GM12801 (cell line): ENCODE data around the gene PHF14.

Experiments
- TF ChIP-seq, protein P1 (sequence below): IDR thresholded peaks from one replicate; pipeline ENCODE4 v1.5.1; 2011; ENCODE audit warnings: control low read depth; ENCODE audit not compliant: insufficient read length; ENCODE audit errors: extremely low read depth

PHF14 gene

DNA sequence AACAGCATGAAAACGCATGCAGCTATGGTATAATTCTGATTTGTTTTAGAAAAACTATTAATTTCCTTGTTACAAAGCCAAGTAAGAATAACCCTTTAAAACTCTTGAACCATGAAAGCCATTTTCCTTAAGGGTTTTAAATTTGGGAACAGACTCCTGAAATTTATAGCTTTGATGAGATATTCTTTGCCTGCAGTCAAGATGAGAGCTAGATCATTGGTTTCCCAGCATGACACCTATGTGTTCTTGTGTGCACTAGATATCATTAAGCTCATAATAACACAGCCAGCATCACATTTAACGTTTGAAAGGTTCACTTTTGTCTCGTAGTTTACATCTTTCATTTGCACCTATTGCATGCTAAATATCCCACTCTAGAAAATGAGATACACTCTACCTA is 202.2 kb downstream of the PHF14 start:
- TF ChIP-seq, protein P1, sequence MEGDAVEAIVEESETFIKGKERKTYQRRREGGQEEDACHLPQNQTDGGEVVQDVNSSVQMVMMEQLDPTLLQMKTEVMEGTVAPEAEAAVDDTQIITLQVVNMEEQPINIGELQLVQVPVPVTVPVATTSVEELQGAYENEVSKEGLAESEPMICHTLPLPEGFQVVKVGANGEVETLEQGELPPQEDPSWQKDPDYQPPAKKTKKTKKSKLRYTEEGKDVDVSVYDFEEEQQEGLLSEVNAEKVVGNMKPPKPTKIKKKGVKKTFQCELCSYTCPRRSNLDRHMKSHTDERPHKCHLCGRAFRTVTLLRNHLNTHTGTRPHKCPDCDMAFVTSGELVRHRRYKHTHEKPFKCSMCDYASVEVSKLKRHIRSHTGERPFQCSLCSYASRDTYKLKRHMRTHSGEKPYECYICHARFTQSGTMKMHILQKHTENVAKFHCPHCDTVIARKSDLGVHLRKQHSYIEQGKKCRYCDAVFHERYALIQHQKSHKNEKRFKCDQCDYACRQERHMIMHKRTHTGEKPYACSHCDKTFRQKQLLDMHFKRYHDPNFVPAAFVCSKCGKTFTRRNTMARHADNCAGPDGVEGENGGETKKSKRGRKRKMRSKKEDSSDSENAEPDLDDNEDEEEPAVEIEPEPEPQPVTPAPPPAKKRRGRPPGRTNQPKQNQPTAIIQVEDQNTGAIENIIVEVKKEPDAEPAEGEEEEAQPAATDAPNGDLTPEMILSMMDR, result no peak

DNA sequence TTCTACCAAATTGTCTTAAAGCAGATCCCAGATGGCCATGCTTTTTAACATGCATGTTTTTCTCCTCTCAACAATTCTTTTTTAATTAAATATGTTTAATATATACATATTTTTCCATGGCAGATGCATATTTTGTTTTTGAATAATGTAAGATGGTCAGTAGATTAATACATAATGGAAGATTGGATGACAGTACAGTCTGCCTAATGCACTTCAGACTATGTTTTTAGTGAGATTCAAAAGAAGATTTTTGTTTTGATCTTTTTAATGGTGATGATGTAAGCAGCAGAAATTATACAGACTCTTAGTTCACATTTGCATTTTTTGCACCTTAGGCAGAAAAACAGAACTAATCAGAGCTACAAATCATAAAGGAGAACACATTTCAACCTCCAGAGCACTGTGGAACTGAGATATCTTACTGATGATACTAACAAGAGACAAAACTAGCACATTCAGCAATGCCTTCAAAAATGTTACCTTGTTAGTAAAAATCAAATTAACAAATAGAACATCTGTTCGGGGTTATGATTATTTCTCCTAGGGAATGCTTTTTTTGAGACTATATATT is 203.4 kb downstream of the PHF14 start:
- TF ChIP-seq, protein P1, result no peak

DNA sequence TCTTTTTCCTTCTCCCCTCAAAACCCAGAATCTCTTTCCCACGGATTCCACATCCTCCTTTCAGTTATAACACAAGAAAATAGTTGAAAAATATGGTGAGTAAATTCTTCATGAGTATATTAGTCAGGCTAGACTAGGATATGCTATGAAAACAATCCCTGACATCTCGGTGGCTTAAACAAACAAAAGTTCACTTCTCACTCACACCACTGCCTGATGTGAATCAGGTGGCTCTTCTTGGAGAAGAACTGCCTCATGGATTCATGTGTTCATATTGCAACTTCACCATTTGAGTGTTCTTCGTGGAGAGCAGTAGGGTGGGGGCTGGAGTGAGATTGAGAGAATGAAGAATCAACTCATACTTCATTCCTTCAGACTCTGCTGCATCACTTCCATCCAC is 204.1 kb downstream of the PHF14 start:
- TF ChIP-seq, protein P1, result no peak

DNA sequence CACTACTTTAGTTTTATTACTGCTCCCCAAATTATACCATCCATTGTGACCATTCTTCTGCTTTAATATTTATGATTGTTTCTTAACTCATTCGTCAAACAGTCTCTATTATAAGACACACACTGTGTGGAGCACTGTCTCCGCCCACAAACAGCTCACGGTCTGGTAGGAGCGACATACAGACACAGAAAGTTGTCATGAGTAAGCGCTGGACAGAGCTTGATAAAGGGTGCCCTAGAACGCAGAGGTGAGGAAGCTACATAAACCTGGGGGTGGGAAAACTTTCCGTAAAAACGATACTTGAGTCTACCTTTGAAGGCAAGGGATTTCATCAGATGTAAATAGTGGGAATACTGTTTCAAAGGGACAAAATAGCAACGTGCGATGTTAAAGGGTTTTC is 207.9 kb downstream of the PHF14 start:
- TF ChIP-seq, protein P1, result no peak

DNA sequence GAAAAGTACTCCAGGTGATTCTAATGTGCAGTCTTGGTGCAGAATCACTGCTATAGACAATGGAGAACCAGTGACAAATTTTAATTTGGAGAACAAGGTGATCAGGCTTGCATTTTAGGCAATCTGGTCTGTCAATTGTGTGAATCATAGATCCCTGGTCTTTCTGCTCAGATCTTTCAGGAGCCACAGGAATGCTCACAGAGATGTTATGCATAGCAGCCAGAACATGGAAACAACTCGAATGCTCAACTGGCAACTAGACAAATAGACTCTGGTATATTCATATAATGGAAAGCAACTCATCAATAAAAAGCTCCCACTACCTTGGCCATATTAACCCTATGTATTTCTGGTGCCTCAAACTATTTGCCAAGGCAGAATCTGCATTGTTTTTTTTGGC is 209.1 kb downstream of the PHF14 start:
- TF ChIP-seq, protein P1, result no peak

DNA sequence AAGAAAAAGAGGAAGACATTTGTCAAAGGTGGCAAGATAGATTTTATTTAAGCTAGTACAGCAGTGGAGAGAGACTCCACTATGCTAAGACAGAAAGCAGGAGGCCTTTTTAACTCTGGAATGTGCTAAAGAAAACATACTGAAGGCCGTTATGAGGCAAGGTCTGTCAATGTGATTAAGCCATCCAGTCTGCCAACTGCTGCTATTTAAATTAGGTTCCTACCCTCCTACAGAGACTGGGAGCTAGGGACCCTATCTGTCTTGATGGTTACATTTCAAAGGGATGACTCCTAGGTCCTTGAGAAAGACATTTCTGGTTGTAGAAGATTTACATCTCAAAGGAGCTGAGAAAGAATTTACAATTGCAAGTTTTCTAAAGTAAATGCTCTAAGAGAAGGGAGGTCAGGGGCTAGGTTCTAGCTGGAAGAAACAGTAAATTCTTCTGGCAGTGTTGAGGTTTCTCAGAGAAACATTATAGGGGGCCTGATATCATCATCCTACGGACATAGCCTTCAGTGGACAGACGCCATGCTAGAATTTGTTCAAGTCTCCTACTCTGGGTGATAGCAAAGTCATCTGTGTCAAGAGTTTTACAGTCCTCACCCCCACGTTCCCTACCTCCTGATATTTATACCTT is 211.6 kb downstream of the PHF14 start:
- TF ChIP-seq, protein P1, result no peak

DNA sequence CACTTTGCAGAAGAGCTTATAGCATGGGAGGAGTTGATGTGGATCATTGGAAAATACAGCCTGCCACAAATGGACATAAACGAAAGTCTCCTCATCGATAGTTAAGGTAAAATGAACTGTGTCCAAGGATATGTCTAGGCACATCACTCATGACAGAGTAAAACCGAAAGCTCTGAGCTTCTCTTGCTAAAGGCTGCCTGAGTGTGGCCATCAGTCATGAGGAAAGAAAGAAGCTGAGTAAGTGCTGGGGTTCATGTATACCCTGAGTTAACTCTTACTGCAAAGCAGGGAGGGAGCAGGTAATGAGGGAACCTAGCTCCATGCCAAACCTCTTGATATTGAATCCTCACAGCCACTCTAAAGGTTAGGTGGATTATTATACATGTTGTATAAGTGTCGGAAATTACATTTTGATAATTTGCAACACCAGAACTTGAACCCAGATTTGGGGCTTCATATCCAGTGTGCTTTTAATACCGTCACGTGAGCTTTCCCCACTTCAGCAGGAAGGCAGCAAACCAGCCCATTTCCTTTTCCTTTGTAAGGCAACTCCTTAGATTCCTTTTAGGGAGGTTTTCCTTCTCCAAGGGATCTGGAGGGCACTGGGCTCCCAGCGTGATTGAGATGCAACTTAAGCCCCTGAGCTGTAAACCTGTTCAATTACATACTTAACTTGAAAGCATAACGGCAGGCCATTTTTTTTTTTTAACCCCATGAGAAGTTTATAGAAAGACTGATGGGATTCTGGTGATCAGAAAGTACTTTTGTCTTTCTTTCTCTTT is 215.0 kb downstream of the PHF14 start:
- TF ChIP-seq, protein P1, result no peak
